Fibroblast of pulmonary artery (primary cell): ENCODE results near the gene YY1.
A peak's percentile ranks its signal among the peaks of the same experiment; 100 is the strongest.

Experiments used
- DNase-seq: peaks from one replicate; pipeline ENCODE4 v3.0.0-alpha.2; 2010; ENCODE audit warnings: low read depth
- H3K4me3 ChIP-seq: replicated peaks from 2 replicates; pipeline ENCODE4 v1.5.1; 2011; ENCODE audit warnings: low read depth, mild to moderate bottlenecking, control low read depth, low read length, moderate library complexity
- TF ChIP-seq, protein P1 (sequence below): IDR thresholded peaks from 2 replicates; pipeline ENCODE4 v1.5.1; 2011; ENCODE audit warnings: mild to moderate bottlenecking, control low read depth, low read length, inconsistent platforms; ENCODE audit errors: missing control alignments

Gene YY1

DNA sequence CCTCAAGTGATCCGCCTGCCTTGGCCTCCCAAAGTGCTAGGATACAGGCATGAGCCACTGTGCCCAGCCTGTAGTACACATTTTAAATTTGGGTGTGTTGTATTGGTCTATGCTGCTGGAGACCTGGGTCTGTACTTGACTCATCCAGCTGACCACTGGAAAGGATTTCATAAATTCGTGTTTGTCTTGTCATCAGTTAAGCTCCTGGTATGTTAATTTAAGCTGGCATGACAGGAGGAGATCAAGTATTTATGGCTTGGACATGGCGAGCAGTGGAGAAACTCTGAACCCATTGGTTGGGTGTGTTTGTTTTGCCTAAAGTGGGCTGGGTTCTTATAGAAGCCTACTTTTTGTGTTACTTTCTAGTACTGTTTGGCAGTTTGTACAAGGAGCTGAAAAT, 24.2 kb downstream of the YY1 start:
- DNase-seq = no peak

DNA sequence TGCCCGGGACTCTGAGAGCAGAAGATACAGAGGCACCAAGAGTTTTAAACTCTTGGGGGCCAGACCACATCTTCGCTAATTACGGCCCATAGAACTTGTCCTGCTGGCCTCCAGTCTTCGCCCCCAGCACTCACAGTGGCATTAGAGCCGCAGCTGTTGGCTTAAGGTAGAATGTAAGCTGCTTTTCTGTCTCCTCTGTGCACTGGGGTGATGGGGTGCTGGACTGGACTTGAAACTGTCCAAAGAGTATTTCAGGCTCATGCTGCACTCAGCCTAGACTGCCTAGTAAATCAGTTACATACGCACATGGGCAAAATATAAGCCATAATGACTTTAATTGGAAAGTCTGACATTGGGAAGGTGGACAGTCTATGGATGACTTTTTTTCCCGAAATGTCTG, 29.0 kb downstream of the YY1 start:
- no peak overlapping the region for H3K4me3 ChIP-seq
- TF ChIP-seq, protein P1, sequence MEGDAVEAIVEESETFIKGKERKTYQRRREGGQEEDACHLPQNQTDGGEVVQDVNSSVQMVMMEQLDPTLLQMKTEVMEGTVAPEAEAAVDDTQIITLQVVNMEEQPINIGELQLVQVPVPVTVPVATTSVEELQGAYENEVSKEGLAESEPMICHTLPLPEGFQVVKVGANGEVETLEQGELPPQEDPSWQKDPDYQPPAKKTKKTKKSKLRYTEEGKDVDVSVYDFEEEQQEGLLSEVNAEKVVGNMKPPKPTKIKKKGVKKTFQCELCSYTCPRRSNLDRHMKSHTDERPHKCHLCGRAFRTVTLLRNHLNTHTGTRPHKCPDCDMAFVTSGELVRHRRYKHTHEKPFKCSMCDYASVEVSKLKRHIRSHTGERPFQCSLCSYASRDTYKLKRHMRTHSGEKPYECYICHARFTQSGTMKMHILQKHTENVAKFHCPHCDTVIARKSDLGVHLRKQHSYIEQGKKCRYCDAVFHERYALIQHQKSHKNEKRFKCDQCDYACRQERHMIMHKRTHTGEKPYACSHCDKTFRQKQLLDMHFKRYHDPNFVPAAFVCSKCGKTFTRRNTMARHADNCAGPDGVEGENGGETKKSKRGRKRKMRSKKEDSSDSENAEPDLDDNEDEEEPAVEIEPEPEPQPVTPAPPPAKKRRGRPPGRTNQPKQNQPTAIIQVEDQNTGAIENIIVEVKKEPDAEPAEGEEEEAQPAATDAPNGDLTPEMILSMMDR = no peak

More for the DNA sequence above, 24.2 kb downstream of the YY1 start:
- TF ChIP-seq, protein P1 = no peak
- no peak overlapping the region for H3K4me3 ChIP-seq

DNA sequence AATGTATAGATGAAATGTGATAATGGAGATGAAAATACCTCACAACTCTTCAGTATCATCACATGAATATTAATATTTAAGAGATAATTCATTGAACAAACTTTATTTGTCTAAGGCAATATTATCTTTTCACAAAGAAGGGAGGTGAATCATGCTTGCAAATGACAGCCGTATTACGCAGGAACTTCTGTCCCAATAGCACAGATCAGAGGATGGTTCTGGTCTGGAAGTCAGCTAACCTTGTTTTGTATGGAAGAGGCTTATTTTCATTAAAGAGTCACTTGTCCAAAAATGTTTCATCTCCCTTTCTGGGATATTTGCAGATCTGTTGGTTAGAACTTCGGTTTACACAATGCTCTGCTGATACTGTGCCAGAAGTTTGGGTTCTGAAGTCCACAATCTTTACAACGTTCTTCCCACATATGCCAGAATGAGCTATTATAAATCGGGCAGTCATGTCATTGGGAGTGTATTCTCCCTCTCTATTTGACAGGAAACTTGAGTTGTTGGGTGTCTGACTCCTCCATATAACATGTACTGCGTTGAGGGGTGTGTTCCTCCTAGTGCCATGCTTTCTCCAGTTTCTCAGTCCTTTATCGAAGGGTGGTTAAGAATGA, 29.8 kb downstream of the YY1 start:
- no peak overlapping the region for H3K4me3 ChIP-seq
- TF ChIP-seq, protein P1 = no peak

More for the DNA sequence above, 29.0 kb downstream of the YY1 start:
- DNase-seq = no peak

DNA sequence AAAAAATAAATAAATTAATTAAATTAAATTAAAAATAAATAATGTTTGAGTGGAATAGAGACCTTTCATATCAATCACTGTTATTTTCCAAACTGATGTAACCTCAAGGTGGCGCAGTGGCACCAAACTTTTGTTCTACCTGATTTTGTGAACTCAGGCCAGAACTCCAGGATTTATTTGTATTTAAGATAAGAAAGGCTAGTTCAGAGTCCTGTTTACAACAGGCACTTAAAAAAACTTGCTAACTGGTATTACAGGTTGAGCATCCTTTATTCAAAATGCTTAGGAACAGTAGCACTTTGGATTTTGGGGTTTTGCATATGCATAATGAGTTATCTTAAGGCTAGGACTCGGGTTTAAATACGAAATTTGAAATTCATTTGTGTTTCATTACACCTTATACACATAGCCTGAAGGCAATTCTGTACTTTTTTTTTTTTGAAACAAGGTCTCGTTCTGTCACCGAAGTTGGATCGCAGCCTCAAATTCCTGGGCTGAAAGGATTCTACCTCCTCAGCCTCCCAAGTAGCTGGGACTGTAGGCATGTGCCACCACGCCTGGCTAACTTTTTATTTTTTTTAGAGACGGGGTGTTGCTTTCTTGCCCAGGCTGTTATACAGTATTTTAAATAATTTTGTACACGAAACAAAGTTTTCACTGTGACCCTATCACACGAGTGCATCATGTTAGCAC, 32.4 kb downstream of the YY1 start:
- H3K4me3 ChIP-seq = no peak overlapping the region
- DNase-seq = peak; percentile 40
- TF ChIP-seq, protein P1 = peak; percentile 35

More for the DNA sequence above, 29.8 kb downstream of the YY1 start:
- peak; percentile 25 for DNase-seq

DNA sequence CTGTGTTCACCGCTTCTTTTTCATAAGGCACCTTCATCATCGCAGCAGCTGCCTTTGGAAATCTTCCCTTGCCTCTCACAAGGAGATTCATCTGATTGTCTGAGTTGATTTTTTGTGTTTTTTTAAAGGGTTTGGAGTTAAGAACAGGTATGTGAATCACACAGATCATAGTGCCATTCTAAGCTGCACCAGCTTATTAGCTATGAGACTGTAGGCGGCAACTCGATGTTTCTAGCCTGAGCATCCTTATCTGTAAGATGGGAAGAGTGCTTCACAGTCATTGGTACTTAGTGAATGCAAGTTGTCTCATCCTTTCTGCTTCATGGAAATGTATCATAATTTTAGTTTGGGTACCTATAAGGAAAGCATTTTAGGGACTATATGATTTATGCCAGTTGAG, 35.3 kb downstream of the YY1 start:
- TF ChIP-seq, protein P1 = no peak
- no peak for DNase-seq
- no peak overlapping the region for H3K4me3 ChIP-seq

DNA sequence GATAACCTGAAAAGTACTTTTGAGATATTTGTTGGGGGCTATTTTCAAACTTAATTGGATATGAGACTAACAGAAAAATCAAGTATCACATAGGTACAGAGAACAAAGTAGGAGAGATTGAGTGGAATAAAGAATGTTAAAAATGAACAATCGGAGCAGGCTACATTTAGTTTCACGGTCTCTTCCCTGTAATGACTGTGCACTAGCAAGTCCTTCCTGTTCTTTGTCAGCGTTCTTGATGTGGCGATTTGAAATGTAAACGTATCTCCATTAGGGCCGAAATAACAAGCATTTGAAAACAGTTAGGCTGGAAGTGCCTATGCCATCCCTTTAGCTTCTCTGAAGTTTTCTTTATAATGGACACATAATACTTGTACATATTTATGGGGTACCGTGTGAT, 36.3 kb downstream of the YY1 start:
- TF ChIP-seq, protein P1 = no peak
- no peak for DNase-seq
- H3K4me3 ChIP-seq = no peak overlapping the region
